ENCODE data around the gene LRRC7. TPM values are rescaled to one million over a fixed set of nuclear protein-coding genes. Genes with fewer than 3 reads are reported as not detected.

Gene LRRC7
- total RNA-seq, 5 donors from 2014 or later (not counting 1 experiment from before 2014, with no cell fraction given), result 0.13 to 4.0 (median 0.54) TPM

DNA sequence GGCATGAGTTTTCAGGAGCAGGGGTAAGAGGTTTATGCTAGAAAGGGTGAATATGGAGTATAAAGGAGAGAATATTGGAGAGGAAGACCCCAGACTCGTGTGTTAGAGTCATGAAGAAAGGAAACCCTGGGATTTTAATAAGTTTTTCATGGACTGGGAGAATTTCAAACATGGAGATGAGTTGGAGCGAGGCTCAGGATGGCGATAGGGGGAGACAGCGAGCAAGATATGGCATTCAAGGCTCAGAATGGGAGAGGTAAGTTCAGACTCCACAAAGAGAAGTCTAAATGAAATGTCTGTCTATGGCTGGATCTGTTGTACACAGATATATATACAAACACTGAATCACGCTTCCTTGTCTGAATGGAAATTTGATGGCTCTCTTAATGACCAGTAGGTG, 545.1 kb downstream of the LRRC7 start:
- DNase-seq (no peak), ATAC-seq (replicated peaks in 1 of 4) (no peak)
- Histone ChIP-seq H3K4me1 (ENCODE audit: control insufficient read depth in 1 of 2, extremely low read depth in 1 of 2, insufficient read depth in 2 of 2, low read length in 2 of 2) (no peaks in the 10 kb centered on the region), H3K27me3 (replicated peaks in 1 of 2; ENCODE audit: control insufficient read depth in 2 of 2, extremely low read depth in 1 of 2, insufficient read depth in 2 of 2, low read length in 1 of 2) (peaks cover 0 to 3% of the 10 kb centered on the region in 2 experiments), H3K9me3 (no peaks in the 10 kb centered on the region), H3K4me3 (ENCODE audit: control insufficient read depth in 1 of 2, extremely low read depth in 1 of 2, low read length in 1 of 2) (no peak overlapping the region), H3K36me3 (ENCODE audit: control insufficient read depth in 2 of 2, extremely low read depth in 1 of 2, insufficient read depth in 1 of 2, low read length in 1 of 2) (no peaks in the 10 kb centered on the region), H3K27ac (ENCODE audit: low read length) (no peak overlapping the region)
- no peaks in the 10 kb centered on the region for H3K9me3 Mint-ChIP-seq
- H3K4me3 Mint-ChIP-seq, result no peak overlapping the region
- no peak overlapping the region for H3K27ac Mint-ChIP-seq
- ChIA-PET POLR2A (no interaction called here), CTCF (no interaction called here)
- 13% methylated on average over 1 of the region's 5 CpGs for WGBS (ENCODE audit: insufficient coverage)
- no peaks in the 10 kb centered on the region for H3K36me3 Mint-ChIP-seq
- peaks cover 9 to 11% of the 10 kb centered on the region in 2 donors for H3K27me3 Mint-ChIP-seq
- no peaks in the 10 kb centered on the region for H3K4me1 Mint-ChIP-seq

DNA sequence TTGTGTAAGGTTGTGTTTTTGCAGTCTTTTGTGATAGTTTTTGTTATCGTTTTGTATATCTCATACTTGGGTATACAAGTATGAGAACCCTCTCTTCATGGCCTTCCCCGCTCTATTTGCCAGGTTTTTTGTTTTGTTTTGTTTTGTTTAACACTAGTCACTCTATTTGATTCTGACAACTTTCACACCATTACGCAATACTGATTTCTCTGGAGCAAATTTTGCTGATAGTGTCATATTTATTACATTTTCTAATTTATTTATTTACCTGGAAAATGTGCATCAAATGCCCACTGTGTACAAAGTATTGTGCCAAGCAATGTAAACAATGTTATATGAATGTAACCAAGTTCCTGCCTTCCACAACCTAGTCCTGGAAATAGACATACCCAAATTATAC, 547.6 kb downstream of the LRRC7 start:
- Histone ChIP-seq H3K36me3 (ENCODE audit: control insufficient read depth in 2 of 2, extremely low read depth in 1 of 2, insufficient read depth in 1 of 2, low read length in 1 of 2) (no peaks in the 10 kb centered on the region), H3K27ac (ENCODE audit: low read length) (no peak overlapping the region), H3K27me3 (replicated peaks in 1 of 2; ENCODE audit: control insufficient read depth in 2 of 2, extremely low read depth in 1 of 2, insufficient read depth in 2 of 2, low read length in 1 of 2) (no peaks in the 10 kb centered on the region), H3K4me3 (ENCODE audit: control insufficient read depth in 1 of 2, extremely low read depth in 1 of 2, low read length in 1 of 2) (no peak overlapping the region), H3K4me1 (ENCODE audit: control insufficient read depth in 1 of 2, extremely low read depth in 1 of 2, insufficient read depth in 2 of 2, low read length in 2 of 2) (no peaks in the 10 kb centered on the region), H3K9me3 (no peaks in the 10 kb centered on the region)
- ChIA-PET POLR2A (no interaction called here), CTCF (no interaction called here)
- H3K27me3 Mint-ChIP-seq, result peaks cover 15% of the 10 kb centered on the region in 2 donors
- H3K27ac Mint-ChIP-seq, result no peak overlapping the region
- H3K9me3 Mint-ChIP-seq, result no peaks in the 10 kb centered on the region
- H3K4me1 Mint-ChIP-seq, result no peaks in the 10 kb centered on the region
- no peak for ATAC-seq (replicated peaks in 1 of 4)
- no peak overlapping the region for H3K4me3 Mint-ChIP-seq
- no peak for DNase-seq
- no peaks in the 10 kb centered on the region for H3K36me3 Mint-ChIP-seq
- WGBS (ENCODE audit: insufficient coverage), result no CpG with 5 or more reads among the region's 3 CpGs

DNA sequence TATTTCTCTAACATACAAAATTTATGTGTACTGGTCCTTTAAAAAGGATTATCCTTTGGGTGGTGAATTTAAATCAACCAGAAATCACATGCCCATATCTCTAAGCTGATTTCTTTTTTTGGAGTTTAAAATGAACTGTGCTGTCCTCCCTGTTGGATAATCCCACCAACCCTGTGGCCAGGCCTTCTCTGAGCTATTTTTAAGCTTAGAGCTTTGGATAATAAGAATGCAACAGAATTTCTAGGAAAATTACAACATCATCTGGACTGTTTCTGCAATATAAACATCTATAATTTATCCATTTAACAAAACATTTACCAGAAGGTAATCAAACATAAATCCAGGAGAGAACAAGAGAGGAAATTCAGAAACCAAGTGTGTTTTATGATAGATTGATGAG, 549.3 kb downstream of the LRRC7 start:
- POLR2A ChIA-PET, result no interaction called here
- no peaks in the 10 kb centered on the region for H3K36me3 ChIP-seq (ENCODE audit: control insufficient read depth in 2 of 2, extremely low read depth in 1 of 2, insufficient read depth in 1 of 2, low read length in 1 of 2)
- H3K36me3 Mint-ChIP-seq, result no peaks in the 10 kb centered on the region
- H3K27me3 Mint-ChIP-seq, result peaks cover 14 to 17% of the 10 kb centered on the region in 2 donors
- CTCF ChIA-PET, result interaction anchor here (0.7 to 1.0 kb wide), 2 partner anchors 11 to 25 kb away, joined by 4 read pairs; no protein-coding TSS in a partner anchor
- DNase-seq (no peak), ATAC-seq (replicated peaks in 1 of 4) (no peak)
- H3K27ac ChIP-seq (ENCODE audit: low read length), result no peak overlapping the region
- no peaks in the 10 kb centered on the region for H3K27me3 ChIP-seq (replicated peaks in 1 of 2; ENCODE audit: control insufficient read depth in 2 of 2, extremely low read depth in 1 of 2, insufficient read depth in 2 of 2, low read length in 1 of 2)
- no peak overlapping the region for H3K4me3 ChIP-seq (ENCODE audit: control insufficient read depth in 1 of 2, extremely low read depth in 1 of 2, low read length in 1 of 2)
- H3K4me1 Mint-ChIP-seq, result no peaks in the 10 kb centered on the region
- H3K4me1 ChIP-seq (ENCODE audit: control insufficient read depth in 1 of 2, extremely low read depth in 1 of 2, insufficient read depth in 2 of 2, low read length in 2 of 2), result no peaks in the 10 kb centered on the region
- no peaks in the 10 kb centered on the region for H3K9me3 ChIP-seq
- H3K27ac Mint-ChIP-seq, result no peak overlapping the region
- H3K4me3 Mint-ChIP-seq, result no peak overlapping the region
- H3K9me3 Mint-ChIP-seq, result no peaks in the 10 kb centered on the region

- H3K9me3 ChIP-seq, result no peaks in the 10 kb centered on the region
- H3K27ac ChIP-seq (ENCODE audit: low read length), result no peak overlapping the region
- no peaks in the 10 kb centered on the region for H3K36me3 Mint-ChIP-seq
- H3K27me3 Mint-ChIP-seq, result peaks cover 0 to 2% of the 10 kb centered on the region in 2 donors
- H3K4me3 Mint-ChIP-seq, result no peak overlapping the region
- CTCF ChIA-PET, result interaction anchor here (0.7 to 2.4 kb wide), 9 partner anchors 8 to 378 kb away, joined by 3 to 12 read pairs (median 3); no protein-coding TSS in a partner anchor
- no peaks in the 10 kb centered on the region for H3K36me3 ChIP-seq (ENCODE audit: control insufficient read depth in 2 of 2, extremely low read depth in 1 of 2, insufficient read depth in 1 of 2, low read length in 1 of 2)
- ATAC-seq (replicated peaks in 1 of 4), result no peak
- peaks cover 0 to 3% of the 10 kb centered on the region in 2 experiments for H3K27me3 ChIP-seq (replicated peaks in 1 of 2; ENCODE audit: control insufficient read depth in 2 of 2, extremely low read depth in 1 of 2, insufficient read depth in 2 of 2, low read length in 1 of 2)
- no peaks in the 10 kb centered on the region for H3K4me1 Mint-ChIP-seq
- no CpG with 5 or more reads among the region's 3 CpGs for WGBS (ENCODE audit: insufficient coverage)
- no peak overlapping the region for H3K27ac Mint-ChIP-seq
- no peaks in the 10 kb centered on the region for H3K4me1 ChIP-seq (ENCODE audit: control insufficient read depth in 1 of 2, extremely low read depth in 1 of 2, insufficient read depth in 2 of 2, low read length in 2 of 2)
- POLR2A ChIA-PET, result no interaction called here
- DNase-seq, result no peak
- no peaks in the 10 kb centered on the region for H3K9me3 Mint-ChIP-seq
- no peak overlapping the region for H3K4me3 ChIP-seq (ENCODE audit: control insufficient read depth in 1 of 2, extremely low read depth in 1 of 2, low read length in 1 of 2)
Measured at GRCh38 chr1:70134148-70134547, 566.4 kb downstream of the LRRC7 start.

GRCh38 chr1:70140343-70140742, 572.6 kb downstream of the LRRC7 start:
- Histone ChIP-seq H3K27me3 (replicated peaks in 1 of 2; ENCODE audit: control insufficient read depth in 2 of 2, extremely low read depth in 1 of 2, insufficient read depth in 2 of 2, low read length in 1 of 2) (no peaks in the 10 kb centered on the region), H3K4me1 (ENCODE audit: control insufficient read depth in 1 of 2, extremely low read depth in 1 of 2, insufficient read depth in 2 of 2, low read length in 2 of 2) (no peaks in the 10 kb centered on the region), H3K4me3 (ENCODE audit: control insufficient read depth in 1 of 2, extremely low read depth in 1 of 2, low read length in 1 of 2) (no peak overlapping the region), H3K9me3 (no peaks in the 10 kb centered on the region), H3K36me3 (ENCODE audit: control insufficient read depth in 2 of 2, extremely low read depth in 1 of 2, insufficient read depth in 1 of 2, low read length in 1 of 2) (peaks cover 0 to 9% of the 10 kb centered on the region in 2 donors), H3K27ac (ENCODE audit: low read length) (no peak overlapping the region)
- ChIA-PET CTCF (interaction anchor here (0.7 to 3.3 kb wide), 3 partner anchors 7 to 52 kb away, joined by 3 to 12 read pairs (median 3); no protein-coding TSS in a partner anchor), POLR2A (interaction anchor here in 1 of 2 donors (0.9 kb wide), 1 partner anchor 13 kb away, joined by 3 read pairs; no protein-coding TSS in a partner anchor)
- Mint-ChIP-seq H3K27me3 (no peaks in the 10 kb centered on the region), H3K27ac (no peak overlapping the region), H3K4me3 (no peak overlapping the region), H3K4me1 (no peaks in the 10 kb centered on the region), H3K36me3 (no peaks in the 10 kb centered on the region), H3K9me3 (no peaks in the 10 kb centered on the region)
- ATAC-seq (replicated peaks in 1 of 4), result no peak
- no peak for DNase-seq

- ChIA-PET CTCF (interaction anchor here (0.7 to 3.3 kb wide), 3 partner anchors 8 to 255 kb away, joined by 3 to 12 read pairs (median 3); no protein-coding TSS in a partner anchor), POLR2A (interaction anchor here (0.5 to 0.9 kb wide), 2 partner anchors 12 to 1095 kb away, joined by 3 read pairs; no protein-coding TSS in a partner anchor)
- H3K27ac ChIP-seq (ENCODE audit: low read length), result no peak overlapping the region
- no peak for DNase-seq
- WGBS (ENCODE audit: insufficient coverage), result 100% methylated on average over 1 of the region's 3 CpGs
- H3K27me3 ChIP-seq (replicated peaks in 1 of 2; ENCODE audit: control insufficient read depth in 2 of 2, extremely low read depth in 1 of 2, insufficient read depth in 2 of 2, low read length in 1 of 2), result no peaks in the 10 kb centered on the region
- Mint-ChIP-seq H3K27me3 (no peaks in the 10 kb centered on the region), H3K27ac (no peak overlapping the region), H3K4me3 (no peak overlapping the region), H3K36me3 (no peaks in the 10 kb centered on the region), H3K9me3 (no peaks in the 10 kb centered on the region), H3K4me1 (no peaks in the 10 kb centered on the region)
- no peaks in the 10 kb centered on the region for H3K4me1 ChIP-seq (ENCODE audit: control insufficient read depth in 1 of 2, extremely low read depth in 1 of 2, insufficient read depth in 2 of 2, low read length in 2 of 2)
- no peak for ATAC-seq (replicated peaks in 1 of 4)
- no peaks in the 10 kb centered on the region for H3K9me3 ChIP-seq
- H3K4me3 ChIP-seq (ENCODE audit: control insufficient read depth in 1 of 2, extremely low read depth in 1 of 2, low read length in 1 of 2), result no peak overlapping the region
- peaks cover 0 to 12% of the 10 kb centered on the region in 2 donors for H3K36me3 ChIP-seq (ENCODE audit: control insufficient read depth in 2 of 2, extremely low read depth in 1 of 2, insufficient read depth in 1 of 2, low read length in 1 of 2)
Measured at GRCh38 chr1:70140894-70141293, 573.2 kb downstream of the LRRC7 start.

GRCh38 chr1:70142075-70142474, 574.4 kb downstream of the LRRC7 start:
- H3K9me3 ChIP-seq, result no peaks in the 10 kb centered on the region
- ChIA-PET POLR2A (no interaction called here), CTCF (interaction anchor here (0.6 to 3.3 kb wide), 4 partner anchors 8 to 25 kb away, joined by 4 to 12 read pairs (median 6); no protein-coding TSS in a partner anchor)
- Mint-ChIP-seq H3K4me1 (no peaks in the 10 kb centered on the region), H3K27ac (no peak overlapping the region), H3K9me3 (no peaks in the 10 kb centered on the region), H3K4me3 (no peak overlapping the region), H3K27me3 (no peaks in the 10 kb centered on the region), H3K36me3 (peaks cover 3% of the 10 kb centered on the region)
- ATAC-seq (replicated peaks in 1 of 4), result no peak
- DNase-seq, result no peak
- H3K27me3 ChIP-seq (replicated peaks in 1 of 2; ENCODE audit: control insufficient read depth in 2 of 2, extremely low read depth in 1 of 2, insufficient read depth in 2 of 2, low read length in 1 of 2), result no peaks in the 10 kb centered on the region
- no CpG with 5 or more reads among the region's 2 CpGs for WGBS (ENCODE audit: insufficient coverage)
- no peaks in the 10 kb centered on the region for H3K4me1 ChIP-seq (ENCODE audit: control insufficient read depth in 1 of 2, extremely low read depth in 1 of 2, insufficient read depth in 2 of 2, low read length in 2 of 2)
- H3K36me3 ChIP-seq (ENCODE audit: control insufficient read depth in 2 of 2, extremely low read depth in 1 of 2, insufficient read depth in 1 of 2, low read length in 1 of 2), result peaks cover 0 to 12% of the 10 kb centered on the region in 2 donors
- no peak overlapping the region for H3K4me3 ChIP-seq (ENCODE audit: control insufficient read depth in 1 of 2, extremely low read depth in 1 of 2, low read length in 1 of 2)
- no peak overlapping the region for H3K27ac ChIP-seq (ENCODE audit: low read length)

Measured in T-cell (primary cell).